ENCODE measurements around the gene PRDM4.
"Not testable (repeated sequence)": the region's sequence is repeated elsewhere in the genome, so short reads cannot be mapped to it uniquely, and the experiment has no call there.

PRDM4 gene

GRCh38 chr12:107702106-107702505 is 58.8 kb downstream of the PRDM4 start:
- Mint-ChIP-seq H3K27me3 (ENCODE audit: low read depth, poor library complexity) (no peaks in the 10 kb centered on the region), H3K36me3 (ENCODE audit: low read depth) (peaks cover 97% of the 10 kb centered on the region), H3K4me1 (no peaks in the 10 kb centered on the region), H3K9me3 (peaks cover 45% of the 10 kb centered on the region), H3K27ac (no peak overlapping the region), H3K4me3 (no peak overlapping the region)
- TF ChIP-seq CTCF (IDR thresholded peaks at IDR 0.05), result no peak
- DNase-seq, result no peak

DNA sequence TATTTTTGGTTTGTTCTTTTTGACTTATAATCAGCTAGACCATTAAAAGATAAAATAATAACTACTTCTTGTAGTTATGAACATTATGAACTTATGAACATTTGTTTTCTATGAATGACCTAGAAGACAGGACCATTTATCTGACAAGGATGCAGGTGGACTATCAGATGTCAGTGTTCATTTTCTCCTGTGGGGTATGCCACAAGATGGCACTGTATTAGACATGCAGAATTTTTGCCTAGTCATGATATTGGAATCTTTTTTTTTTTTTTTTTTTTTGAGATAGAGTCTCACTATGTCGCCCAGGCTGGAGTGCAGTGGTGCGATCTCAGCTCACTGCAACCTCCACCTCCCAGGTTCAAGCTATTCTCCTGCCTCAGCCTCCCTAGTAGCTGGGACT is 65.2 kb downstream of the PRDM4 start:
- H3K27me3 Mint-ChIP-seq (ENCODE audit: low read depth, poor library complexity); H3K4me3 Mint-ChIP-seq; H3K4me1 Mint-ChIP-seq; H3K27ac Mint-ChIP-seq; DNase-seq: not testable (repeated sequence)
- peaks cover 15% of the 10 kb centered on the region for H3K9me3 Mint-ChIP-seq
- peaks cover 84% of the 10 kb centered on the region for H3K36me3 Mint-ChIP-seq (ENCODE audit: low read depth)

GRCh38 chr12:107685360-107686248 is 75.3 kb downstream of the PRDM4 start, which contains the start of gene PWP1:
Gene PWP1, plus strand, starts transcription at chr12:107685799. Its CDS starts 101 bp downstream, at chr12:107685900.
- H3K4me3 Mint-ChIP-seq, result peak within 1 kb of the TSS; percentile 94
- peaks cover 20% of the 10 kb centered on the region for H3K36me3 Mint-ChIP-seq (ENCODE audit: low read depth)
- peaks cover 11% of the 10 kb centered on the region for H3K9me3 Mint-ChIP-seq
- TF ChIP-seq CTCF (IDR thresholded peaks at IDR 0.05), result no peak
- H3K4me1 Mint-ChIP-seq, result peaks cover 29% of the 10 kb centered on the region
- peak; percentile 96 for DNase-seq
- H3K27ac Mint-ChIP-seq, result peak within 1 kb of the TSS; percentile 92
- peaks cover 6% of the 10 kb centered on the region for H3K27me3 Mint-ChIP-seq (ENCODE audit: low read depth, poor library complexity)

DNA sequence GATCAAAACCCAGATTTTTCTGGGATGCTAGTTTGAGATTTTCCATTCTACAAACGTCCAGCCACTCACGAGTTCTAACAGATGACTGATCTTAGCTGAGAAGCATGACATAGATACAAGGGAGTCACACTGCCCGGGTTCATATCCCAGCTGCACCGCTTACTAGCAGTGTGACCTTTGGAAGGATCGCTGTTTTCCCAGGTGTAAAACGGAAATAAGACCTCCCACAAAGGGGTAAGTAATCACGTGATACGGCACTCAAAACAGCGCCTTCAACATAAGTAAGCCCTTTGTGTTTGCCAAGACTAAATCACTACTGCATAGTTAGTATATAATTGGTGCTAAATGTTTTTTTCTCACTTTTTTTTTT is 76.0 kb downstream of the PRDM4 start:
- Mint-ChIP-seq H3K36me3 (ENCODE audit: low read depth) (peaks cover 16% of the 10 kb centered on the region), H3K27ac (no peak overlapping the region), H3K9me3 (peaks cover 11% of the 10 kb centered on the region), H3K27me3 (ENCODE audit: low read depth, poor library complexity) (peaks cover 6% of the 10 kb centered on the region), H3K4me1 (peaks cover 29% of the 10 kb centered on the region), H3K4me3 (peak overlapping the region; percentile 94)
- no peak for DNase-seq
- TF ChIP-seq CTCF (IDR thresholded peaks at IDR 0.05), result no peak

DNA sequence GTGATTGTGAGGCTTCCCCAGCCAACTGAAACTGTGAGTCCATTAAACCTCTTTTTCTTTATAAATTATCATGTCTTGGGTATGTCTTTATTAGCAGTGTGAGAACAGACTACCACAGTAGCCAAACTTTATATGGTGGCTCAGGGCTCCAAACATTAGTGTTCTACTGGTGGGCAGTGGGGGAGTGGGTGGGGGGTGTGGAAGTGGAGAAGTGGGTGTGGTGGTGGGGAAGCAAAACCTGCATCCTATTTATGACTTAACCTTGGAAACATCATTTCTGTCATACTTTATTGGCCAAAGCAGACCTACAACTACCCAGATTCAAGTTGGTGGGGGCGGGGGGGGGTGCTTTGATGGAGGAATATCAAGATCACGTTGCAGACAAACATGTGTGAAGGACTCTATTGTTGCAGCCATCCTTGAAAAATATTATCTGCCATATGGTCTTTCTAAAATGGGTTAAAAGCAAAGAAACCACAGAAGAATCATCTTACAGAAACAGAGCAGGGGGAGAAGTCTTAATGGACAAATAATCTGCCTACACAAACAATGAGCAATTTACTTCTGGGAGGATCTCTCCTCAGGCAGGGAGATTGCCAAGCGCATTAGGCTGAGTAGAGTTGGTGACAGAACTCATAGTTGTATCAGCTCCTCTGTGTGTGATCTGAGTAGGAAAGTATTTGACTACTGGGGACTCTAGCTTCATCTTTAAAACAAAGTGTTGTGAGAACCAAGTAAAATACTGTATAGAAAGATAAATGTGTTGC is 76.7 kb downstream of the PRDM4 start:
- Mint-ChIP-seq H3K36me3 (ENCODE audit: low read depth) (peaks cover 12% of the 10 kb centered on the region), H3K4me3 (peak overlapping the region; percentile 94), H3K27ac (no peak overlapping the region), H3K4me1 (peaks cover 29% of the 10 kb centered on the region), H3K9me3 (peaks cover 11% of the 10 kb centered on the region), H3K27me3 (ENCODE audit: low read depth, poor library complexity) (peaks cover 6% of the 10 kb centered on the region)
- TF ChIP-seq CTCF (IDR thresholded peaks at IDR 0.05), result no peak
- DNase-seq, result no peak
